Activated naive CD4-positive, alpha-beta T cell treated with Interleukin-2 at 50 U/mL for 16 hours (primary cell): ENCODE results near the gene KCNIP3.

ENCODE experiments used
- DNase-seq: peaks from one replicate; pipeline ENCODE4 v3.0.0-alpha.2; 2020

The KCNIP3 gene

DNA sequence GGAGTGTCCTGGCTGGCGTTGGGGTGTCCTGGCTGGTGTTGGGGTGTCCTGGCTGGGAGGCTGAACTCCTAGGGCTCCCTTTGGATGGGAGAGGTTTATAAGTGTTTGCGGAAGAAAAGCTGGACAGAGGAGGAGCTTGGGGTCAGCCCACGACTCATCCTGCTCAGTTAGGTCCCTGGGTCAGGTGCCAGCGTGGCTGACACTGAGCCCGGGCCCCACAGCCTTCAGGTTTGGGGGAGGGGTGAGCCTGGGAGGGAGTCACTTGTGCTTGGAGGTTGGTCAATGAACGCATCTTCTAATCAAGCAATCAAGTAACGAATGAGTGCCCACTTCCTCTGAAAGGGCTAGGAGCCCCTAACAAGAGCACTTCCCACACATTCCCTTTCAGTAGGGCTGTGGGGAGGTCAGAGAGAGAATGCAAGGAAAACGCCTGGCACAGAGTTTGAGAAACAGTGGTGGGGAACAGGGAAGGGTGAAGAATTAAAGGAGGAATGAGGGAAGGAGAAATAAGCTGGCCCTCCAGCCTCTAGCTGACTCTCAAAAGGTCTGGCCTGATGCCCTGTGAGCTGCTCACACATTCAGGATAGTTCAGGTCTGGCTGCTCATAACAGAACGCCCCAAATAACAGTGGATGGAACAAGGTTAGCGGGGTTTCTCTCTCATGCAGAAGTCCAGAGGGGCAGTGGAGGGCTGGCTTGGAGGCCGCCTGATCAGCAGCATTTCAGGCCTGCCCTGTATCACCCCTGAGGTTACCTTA, 670 bp downstream of the KCNIP3 start:
- DNase-seq: no peak

DNA sequence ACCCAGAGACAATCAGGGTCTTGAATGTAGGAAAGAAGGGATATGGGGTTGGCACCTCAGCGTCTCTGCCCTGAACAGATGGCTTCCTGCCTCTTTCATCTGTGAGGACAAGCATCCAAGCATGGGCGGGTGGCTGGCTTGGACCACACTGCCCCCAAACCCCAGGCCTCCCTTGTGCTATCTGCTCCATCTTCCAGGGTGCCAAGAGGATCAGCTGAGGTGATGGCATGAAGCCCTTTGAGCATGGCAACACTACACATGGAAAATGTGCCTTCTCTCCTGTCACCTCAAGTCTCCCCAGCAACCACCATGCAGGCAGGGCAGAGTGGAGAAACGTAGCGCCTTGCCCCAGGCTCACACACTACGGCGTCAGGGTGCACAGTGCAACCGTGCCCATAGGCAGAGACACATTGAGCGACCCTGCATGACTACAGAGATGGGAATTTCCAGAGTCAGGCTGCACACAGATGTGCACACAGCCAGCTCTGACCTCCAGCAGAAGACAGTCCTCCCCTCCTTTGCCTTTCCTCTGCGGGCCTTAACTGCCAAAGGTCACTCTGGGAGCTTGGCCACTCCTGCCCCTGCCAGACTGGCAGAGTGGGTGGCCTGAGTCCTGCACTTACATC, 1.5 kb downstream of the KCNIP3 start:
- DNase-seq: no peak

DNA sequence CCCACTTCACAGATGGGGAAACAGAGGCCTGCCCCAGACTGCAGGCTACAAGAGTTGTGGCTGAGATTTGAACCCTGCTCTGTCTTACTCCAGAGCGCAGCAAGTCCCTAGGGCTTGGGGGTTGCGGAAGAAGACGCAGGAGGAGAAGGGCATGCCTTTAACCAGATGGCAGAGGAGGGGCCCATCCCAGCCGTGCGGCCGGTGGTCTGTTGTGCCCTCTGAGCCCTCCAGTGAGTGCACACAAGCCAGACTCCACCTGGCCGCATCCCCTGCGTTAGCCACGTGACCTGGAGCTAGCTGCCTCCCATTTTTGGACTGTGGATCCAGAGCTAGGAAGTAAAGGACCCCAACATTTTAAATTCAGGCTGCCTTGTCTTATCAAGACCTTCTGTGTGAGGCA, 2.8 kb downstream of the KCNIP3 start:
- no peak for DNase-seq

DNA sequence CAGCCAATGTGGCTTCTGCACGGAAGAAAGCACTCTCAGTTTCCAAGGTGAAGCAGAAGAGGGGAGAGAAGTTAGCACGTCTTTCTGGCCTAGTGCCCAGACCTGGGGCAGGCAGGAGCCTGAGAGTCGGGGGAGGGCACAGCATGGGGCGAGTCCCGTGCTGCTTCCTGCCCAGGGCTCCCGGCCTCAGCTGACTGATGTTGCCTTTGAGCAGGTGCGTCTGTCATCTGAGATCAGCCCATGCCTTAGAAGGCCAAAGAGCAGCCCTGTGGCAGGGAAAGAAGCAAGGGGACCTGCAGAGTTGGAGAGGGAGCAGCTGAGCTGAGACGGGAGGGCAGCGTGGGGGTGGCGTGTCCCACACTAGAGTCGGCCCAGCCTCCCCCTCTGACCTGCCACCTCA, 3.3 kb downstream of the KCNIP3 start:
- no peak for DNase-seq

DNA sequence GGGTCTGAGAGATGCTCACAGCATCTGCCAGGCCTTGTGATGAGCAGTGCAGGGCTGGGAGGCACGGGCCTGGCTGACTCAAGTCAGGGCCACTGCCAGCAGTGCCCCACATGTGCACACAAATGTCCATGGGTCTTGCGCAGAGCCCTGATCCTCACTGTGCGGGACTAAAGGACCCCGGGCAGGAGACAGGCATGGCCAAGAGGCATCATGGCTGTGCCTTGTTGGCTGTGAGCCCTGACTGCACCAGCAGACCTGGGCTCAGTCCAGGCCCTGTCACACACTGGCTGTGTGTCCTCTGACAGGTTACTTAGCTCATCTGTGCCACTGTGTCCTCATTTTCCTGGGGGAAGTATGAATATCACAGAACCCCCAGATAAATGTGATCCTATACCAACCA, 4.0 kb downstream of the KCNIP3 start:
- no peak for DNase-seq

DNA sequence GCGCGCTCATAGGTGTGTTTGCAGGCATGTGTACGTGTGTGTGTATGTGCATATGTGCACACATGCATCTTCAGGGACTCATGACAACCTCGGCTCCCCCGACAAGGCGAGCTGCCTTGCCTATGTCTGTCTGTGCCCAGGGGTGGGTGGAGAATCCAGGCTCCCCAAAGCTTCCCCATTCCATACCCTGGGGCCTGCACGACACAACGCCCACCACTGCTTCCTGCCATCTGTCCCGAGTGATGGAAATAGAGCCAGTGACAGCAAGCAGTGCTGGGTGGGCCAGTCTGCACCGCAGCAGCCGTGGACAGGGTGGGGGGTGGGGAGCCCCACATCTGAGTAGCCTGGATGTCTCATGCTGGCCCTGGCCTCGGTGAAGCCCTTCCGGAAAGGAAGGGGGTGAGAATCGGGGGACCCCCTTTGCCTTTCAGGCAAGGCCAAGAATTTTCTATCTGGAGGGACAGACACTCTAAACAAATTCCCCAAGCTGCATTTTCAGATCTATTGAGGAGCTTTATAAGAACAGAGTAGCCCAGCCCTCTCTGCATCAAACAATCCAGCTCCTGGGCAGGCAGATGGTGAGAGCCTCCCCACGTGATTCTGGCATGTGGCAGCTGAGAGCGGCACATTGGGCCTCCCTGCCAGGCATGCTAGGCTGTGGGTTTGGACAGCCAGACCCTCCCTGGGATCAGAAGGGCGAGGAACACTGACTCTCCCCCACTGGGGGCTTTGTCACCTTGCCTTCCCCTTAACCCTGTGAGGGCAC, 4.9 kb downstream of the KCNIP3 start:
- DNase-seq: no peak

DNA sequence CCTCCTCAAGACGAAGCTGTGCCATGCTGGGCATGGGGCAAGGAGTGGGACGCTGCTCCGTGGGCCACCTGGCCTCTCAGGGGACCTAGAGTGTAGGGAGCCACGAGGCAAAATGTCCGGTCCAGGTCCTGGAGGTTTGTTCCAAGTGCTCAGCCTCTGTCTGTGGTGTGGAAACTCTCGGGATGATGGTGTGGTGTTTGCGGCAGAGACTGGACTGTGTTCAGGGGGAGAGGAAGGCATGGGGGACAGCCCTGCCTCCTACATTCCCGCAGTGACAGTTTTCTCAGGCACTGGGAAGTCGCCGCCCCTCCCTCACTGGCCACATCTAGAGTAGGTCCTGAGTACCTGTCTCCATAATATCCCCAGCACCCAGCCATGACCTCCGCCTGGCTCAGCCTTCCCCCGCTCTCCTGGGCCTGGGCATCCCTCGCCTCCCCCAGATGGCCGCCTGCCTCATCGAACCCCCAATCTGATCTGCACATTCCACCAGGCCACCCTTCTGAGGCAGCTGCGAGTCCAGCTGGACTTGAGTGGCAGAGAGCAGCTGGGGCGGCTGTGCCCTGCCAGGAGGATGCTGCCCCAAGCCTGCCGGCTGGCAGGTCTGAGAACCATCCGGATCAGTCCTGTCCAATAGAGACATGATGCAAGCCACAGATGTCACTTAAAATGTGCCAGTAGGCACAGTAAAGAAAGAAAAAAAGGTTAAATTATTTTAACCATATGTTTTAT, 6.2 kb downstream of the KCNIP3 start:
- no peak for DNase-seq

DNA sequence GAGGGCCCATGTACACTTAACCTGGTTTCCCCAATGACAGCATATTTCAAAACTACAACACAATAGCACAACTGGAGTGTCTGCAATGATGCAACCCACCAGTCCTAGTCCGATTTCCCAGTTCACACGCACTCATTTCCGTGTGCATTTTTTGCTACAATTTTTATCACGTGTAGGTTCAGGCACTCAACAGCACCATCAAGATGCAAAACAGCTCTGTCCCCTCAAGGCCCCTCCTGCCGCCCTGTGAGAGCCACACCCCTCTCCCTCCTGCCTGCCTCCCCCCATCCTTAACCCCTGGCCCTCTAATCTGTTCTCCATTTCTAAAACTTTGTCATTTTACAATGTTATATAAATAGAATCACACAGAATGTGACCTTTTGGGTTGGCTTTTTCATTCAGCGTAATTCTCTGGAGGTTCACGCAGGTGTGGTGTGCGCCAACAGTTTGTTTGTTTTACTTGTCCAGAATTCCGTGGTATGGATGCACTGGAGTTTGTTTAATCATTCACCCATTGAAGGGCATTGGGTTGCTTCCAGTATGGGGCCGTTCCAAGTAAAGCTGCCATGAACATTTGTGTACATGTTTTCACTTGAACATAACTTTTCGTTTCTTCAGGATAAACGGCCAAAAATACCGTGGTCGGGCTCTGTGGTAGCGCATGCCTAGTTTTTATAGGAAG, 8.4 kb downstream of the KCNIP3 start:
- no peak for DNase-seq

DNA sequence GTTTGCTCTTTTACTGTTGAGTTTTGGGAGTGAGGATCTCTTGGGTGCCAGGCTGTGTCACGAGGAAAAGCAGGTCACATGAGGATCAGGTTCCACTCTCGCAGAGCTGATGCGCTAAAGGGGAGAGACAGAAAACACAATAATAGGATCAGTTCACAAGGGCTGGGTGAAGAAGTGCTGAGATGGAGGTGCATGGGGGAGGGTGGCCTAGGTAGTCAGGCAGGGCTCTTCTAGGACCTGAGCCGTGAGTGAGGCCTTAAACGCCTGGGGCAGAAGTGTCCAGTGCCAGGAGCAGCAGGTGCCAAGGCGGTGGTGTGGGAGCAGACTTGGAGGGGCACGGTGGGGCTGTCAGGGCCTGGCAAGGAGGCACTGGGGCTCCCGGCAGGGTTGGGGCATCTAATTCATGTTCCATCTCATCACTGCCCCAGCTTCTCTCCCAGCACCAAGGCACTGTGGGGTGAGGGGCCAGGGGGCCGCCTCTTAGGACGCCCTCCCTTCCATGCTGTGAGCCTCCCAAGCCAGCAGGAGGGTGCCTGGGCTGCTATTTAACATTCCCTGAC, 9.3 kb downstream of the KCNIP3 start:
- DNase-seq: no peak

DNA sequence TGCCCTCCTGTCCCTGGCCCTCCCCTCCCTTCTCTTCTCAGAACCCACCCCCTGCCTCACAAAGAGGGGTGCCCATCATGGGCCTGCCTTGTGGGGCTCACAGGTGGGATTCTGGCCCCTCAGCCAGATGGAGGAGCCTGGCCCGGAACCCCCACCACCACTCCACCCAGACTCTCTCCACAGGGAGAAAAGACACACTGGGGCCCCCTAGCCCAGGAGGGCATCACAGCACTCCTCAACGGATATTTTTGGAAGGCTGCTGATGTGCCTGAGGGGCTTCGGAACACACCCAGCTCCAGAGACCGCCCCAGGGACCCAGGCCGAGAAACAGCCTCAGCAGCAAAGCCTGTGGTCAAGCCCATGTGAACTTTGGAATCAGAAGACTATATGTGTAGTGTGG, 9.9 kb downstream of the KCNIP3 start:
- DNase-seq: no peak

DNA sequence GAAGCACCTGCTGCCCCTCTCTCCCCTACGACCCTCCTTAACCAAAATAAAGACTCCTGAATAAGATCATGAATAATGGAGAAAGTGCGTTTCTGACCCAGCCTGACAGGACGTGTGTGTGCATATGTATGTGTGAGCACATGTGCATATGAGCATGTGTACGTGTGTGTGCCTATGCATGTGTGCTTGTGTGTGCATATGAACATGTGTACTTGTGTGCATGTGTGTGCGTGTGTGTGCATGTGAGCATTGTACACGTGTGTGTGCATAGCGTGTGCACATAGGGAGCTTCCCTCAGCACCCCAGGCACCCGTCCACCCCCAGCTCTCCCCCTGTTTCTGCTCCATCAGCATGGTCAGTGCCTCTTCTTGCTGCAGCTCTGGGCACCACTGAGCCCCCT, 10.7 kb downstream of the KCNIP3 start:
- no peak for DNase-seq

DNA sequence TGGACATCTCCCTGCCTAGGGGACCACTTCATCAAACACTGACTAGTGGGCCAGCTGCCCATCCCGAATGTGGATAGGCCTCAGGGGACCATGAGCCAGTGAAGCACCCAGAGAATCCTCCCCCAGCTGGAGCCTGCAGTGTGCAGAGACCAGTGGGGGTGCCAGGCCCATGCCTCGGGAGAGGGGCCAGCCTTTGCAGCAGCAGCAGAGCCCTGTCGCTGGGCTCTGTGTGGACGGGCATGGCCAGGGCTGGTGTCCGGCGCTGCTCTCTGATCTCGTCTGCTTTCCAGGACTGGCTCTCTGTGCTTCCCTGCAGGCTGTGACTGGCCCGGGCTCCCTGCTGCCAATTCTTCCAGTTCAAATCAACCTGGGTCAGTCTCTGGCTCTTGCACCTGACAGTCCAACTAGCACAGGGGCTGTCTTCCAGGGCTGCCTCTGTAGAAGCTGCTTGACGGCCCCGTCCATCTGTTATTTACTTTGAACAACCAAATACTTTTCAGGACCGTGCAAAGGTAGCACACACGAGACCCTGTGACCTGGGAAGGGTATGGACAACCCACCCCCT, 11.4 kb downstream of the KCNIP3 start:
- no peak for DNase-seq

DNA sequence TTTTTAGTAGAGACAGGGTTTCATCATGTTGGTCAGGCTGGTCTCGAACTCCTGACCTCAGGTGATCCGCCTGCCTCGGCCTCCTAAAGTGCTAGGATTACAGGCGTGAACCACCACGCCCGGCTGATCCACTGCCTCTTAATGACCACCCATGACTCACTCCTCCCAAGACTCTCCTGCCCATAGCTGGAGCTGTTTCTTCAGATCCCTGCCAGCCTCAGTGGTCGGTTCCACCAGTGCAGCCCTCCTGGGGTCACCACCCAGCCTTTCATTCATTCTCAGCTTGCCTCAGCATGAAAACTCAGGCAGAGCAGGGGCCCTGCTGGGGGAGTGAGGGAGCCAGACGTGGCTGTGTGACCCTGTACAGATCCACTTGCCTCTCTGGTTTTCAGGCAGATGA, 12.5 kb downstream of the KCNIP3 start:
- DNase-seq: no peak

DNA sequence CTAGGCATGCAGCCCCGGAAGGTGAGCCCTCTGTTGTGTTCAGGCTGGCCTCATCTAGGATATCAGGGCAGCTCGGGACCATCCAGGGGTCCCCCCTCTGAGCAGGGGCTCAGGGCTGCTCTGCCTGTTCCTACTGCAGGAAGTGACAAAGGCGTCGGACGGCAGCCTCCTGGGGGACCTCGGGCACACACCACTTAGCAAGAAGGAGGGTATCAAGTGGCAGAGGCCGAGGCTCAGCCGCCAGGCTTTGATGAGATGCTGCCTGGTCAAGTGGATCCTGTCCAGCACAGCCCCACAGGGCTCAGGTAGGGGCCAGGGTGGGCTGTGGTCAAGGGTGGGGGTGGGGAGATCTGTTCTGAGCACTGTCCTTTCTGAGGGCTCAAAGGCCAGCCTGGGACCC, 13.1 kb downstream of the KCNIP3 start:
- DNase-seq: no peak

DNA sequence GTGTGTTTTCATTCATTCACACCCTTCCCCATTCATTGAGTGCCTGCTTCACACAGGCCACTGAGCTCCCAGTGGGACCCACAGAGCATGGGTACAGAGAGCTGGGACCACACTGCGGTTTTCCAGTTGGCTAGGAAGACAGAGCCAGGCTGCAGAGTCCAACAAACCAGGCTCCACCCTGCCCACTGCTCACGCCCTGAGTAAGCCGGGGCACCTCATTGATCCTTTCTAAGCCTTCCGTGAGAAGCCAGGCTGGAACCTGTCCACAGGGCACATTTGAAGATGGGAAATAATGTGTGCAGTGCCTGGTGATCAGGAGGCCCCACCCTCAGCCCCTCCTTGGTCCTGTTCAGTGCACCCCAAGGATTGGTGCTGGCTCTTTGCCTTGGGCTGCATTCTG, 13.5 kb downstream of the KCNIP3 start:
- DNase-seq: no peak

DNA sequence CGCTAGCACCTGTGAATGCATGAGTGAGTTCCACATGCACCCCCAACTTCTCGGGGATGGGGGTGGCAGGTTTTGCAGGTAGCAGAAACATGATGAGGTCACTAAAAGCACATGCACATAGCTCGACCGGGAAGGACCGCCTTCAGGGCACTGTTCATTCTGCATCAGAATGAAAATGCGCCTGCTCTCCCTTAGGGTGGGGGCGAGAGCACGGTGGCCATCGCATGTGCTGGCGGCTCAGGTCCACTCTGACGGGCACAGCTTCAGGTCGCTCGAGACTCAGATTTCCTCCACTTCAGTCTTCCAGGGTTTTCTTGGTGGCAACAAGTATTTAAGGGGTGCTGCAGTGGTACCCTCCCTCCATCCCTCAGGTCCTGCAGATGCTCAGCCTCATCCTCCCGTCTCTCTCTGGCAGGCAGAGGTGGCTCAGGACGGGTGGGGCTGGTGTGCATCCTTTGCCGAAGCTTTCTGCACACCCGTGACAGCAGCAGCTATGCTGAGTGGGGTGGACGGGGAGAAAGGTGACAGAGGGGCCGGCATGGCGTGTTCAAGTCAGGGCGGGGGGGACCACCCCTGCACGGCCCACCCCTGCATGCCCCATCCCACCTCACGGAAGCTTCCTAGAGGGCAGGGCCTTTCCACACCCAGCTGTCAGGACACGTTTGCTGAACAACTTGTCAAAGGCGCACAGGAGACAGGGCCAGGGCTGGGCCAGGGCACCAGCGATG, 14.8 kb downstream of the KCNIP3 start:
- DNase-seq: no peak

DNA sequence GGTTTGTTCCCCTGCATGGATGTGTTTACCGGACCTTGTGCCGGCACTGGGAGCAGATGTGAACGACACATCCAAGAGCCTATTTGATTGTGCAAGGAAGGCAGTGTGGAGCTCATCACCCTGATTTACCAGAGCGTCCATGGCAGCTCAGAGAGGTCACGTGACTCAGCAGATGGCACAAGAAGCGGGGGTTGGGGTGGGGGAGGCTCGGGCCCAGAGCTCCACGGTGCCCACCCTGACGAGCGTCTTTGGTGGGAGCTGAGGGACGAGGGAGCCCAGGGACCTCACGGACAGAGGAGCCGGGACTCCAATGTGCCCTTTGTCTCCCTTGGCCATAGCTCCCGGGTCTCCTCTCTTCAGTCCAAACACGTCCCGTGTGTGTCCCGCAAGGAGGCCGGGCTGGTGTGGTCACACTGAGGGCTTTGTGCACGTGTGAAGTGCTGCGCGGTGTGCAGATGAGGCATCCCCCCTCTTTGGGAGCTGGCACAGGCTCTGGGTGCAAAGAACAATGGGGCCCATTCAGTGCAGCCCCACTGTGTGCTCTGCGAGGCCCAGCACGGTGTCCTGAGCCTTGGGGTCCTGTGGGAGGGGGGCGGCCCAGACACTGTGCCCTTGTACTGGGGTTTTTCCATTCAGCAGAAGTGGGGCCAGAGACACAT, 15.5 kb downstream of the KCNIP3 start:
- no peak for DNase-seq

DNA sequence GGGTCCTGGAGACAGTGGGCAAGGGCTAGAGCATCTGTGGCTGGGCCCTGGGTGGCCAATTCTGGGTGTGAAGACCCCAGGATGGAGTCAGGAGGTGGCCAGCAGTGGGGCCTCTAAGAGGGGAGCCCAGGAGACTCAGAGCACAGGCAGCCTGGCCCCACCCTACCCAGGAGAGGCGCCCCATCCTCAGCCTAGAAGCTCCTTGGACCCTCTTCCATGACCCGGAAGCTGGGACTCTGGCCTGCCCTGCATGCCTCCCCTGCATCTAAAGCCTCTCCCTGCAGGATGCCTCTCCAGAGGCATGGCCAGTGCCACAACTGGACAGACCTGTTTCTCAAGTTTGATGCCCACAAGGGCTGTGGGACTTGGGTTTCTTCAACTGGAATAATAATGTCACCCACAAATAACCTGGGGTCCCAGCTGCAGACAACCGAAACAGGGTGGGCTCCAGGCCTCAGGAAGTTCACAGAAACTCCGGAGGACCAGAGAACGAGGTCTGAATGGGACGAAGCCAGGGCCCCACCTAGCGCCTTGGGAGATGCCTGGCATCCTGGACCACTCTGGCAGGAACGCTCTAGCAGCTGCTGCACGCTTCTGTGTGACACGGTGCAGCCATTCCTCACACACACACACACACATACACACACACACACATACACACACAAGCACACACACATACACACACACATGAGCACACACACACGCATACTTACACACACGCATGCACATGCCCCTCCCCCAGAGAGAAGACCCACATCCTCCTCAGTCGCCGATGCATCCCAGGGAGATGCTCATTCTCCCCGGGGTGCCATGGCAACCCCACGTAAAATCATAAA, 16.4 kb downstream of the KCNIP3 start:
- no peak for DNase-seq

DNA sequence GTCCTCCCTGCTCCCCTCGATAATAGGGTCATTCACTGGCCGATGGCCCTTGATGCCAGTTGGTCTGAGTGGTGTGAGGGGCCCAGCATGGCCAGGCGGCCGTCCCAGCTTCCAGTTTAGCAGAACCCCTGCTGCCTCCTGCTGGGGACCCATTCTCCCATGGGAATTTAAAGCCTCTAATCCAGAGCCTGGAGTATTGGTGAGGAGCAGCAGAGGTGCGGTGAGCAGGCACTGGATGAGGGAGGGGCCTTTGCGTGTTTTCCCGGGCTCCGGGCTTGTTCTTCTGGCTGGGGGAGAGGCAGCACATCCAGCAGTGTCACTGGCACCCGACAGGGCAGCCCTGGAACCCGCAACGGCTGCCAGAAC, 17.4 kb downstream of the KCNIP3 start:
- DNase-seq: no peak
